K562 (cell line): ENCODE measurements around the gene RBMS3. TPM values are rescaled to one million over a fixed set of nuclear protein-coding genes. Genes with fewer than 3 reads are reported as not detected.

Experiments used
- ATAC-seq: fragments of 200-7000 bp; cut with Tn5 transposase; 3 replicates; pipeline ENCODE4 v1.9.1; 2020; ENCODE audit warnings: moderate library complexity
- BruUV-seq: library from RNA; stranded (reverse); fragments of 400-500 nt; replicated peaks from 2 replicates; lab custom pipeline; 2021; lab: Mats Ljungman, UMichigan
- CTCF ChIA-PET: fragments of 300-600 bp; formaldehyde crosslinking; extraction: SDS; loops from one replicate; lab custom pipeline; 2021; ENCODE audit warnings: low intra/inter-chr PET ratio; lab: Yijun Ruan, JAX
- POLR2A ChIA-PET: fragments of 300-600, 350-650 bp; sonication (Branson Sonifier 250); formaldehyde crosslinking; extraction: SDS; loops from one replicate; lab custom pipeline; 2021; ENCODE audit warnings: antibody characterized with exemption, inconsistent platforms; lab: Yijun Ruan, JAX
- DNase-seq, 4 experiments: peaks; one replicate each; pipeline versions ENCODE4 v3.0.0 to v3.0.0-alpha.2; 2011 to 2018; ENCODE audit warnings: low spot score in 3 of 4, mixed read lengths in 3 of 4; ENCODE audit errors: extremely low read depth in 1 of 4
- FAIRE-seq: peaks from 2 replicates; lab custom pipeline; 2011; peaks lifted over from hg19 to GRCh38; lab: Jason Lieb, UNC
- H2AFZ ChIP-seq: 2 replicates; pipeline ENCODE4 v1.6.0; 2011; ENCODE audit warnings: low read depth, low read length, control low read depth, inconsistent platforms
- H3K27ac ChIP-seq: fragments of 200-600 bp; 3 replicates; pipeline ENCODE4 v1.8.0; 2011; ENCODE audit warnings: low read depth, mild to moderate bottlenecking, control low read depth, inconsistent platforms, low read length, moderate library complexity, mixed read lengths; ENCODE audit errors: extremely low read depth
- H3K27me3 ChIP-seq, 2 experiments: fragments of 300-600 bp in 1 of 2; 2 replicates in 1 of 2; 3 replicates in 1 of 2; pipeline versions ENCODE4 v1.6.0 to v1.8.0; 2011; ENCODE audit warnings: inconsistent platforms in 2 of 2, low read length in 2 of 2, mild to moderate bottlenecking in 1 of 2, mixed read lengths in 1 of 2, moderate library complexity in 1 of 2; ENCODE audit not compliant: control insufficient read depth in 2 of 2, insufficient read depth in 2 of 2
- H3K36me3 ChIP-seq: fragments of 300-600 bp; 3 replicates; pipeline ENCODE4 v1.8.0; 2011; ENCODE audit warnings: mild to moderate bottlenecking, low read length, inconsistent platforms; ENCODE audit not compliant: control insufficient read depth, insufficient read depth
- H3K4me1 ChIP-seq, 2 experiments: fragments of 200-600 bp in 1 of 2; replicated peaks in 1 of 2; 2 replicates in 1 of 2; 3 replicates in 1 of 2; pipeline versions ENCODE4 v1.5.1 to v1.8.0; 2011; ENCODE audit warnings: inconsistent platforms in 2 of 2, low read length in 2 of 2, mild to moderate bottlenecking in 1 of 2, mixed read lengths in 1 of 2, moderate library complexity in 1 of 2; ENCODE audit not compliant: control insufficient read depth in 2 of 2, insufficient read depth in 2 of 2
- H3K4me2 ChIP-seq: 2 replicates; pipeline ENCODE4 v1.6.1; 2011; ENCODE audit warnings: low read length, control low read depth, inconsistent platforms, mixed read lengths; ENCODE audit not compliant: insufficient read depth
- H3K4me3 ChIP-seq: fragments of 200-600 bp; sonication (generic), shearing (Covaris generic); 2 replicates; pipeline ENCODE4 v1.5.1; 2016; ENCODE audit warnings: control low read depth, inconsistent platforms
- H3K79me2 ChIP-seq: fragments of 200-600 bp; 3 replicates; pipeline ENCODE4 v1.8.0; 2011; ENCODE audit warnings: low read length, inconsistent platforms; ENCODE audit not compliant: control insufficient read depth, insufficient read depth
- H3K9ac ChIP-seq, 2 experiments: 2 replicates each; pipeline versions ENCODE4 v1.6.0 to v1.6.1; 2011; ENCODE audit warnings: low read depth in 2 of 2, low read length in 2 of 2, control low read depth in 1 of 2, inconsistent platforms in 1 of 2, mild to moderate bottlenecking in 1 of 2, mixed read lengths in 1 of 2; ENCODE audit not compliant: insufficient read depth in 1 of 2
- H3K9me1 ChIP-seq: one replicate; pipeline ENCODE4 v1.6.0; 2011; ENCODE audit warnings: inconsistent platforms, mild to moderate bottlenecking, low read length, moderate library complexity; ENCODE audit not compliant: control insufficient read depth, insufficient read depth
- H3K9me3 ChIP-seq: replicated peaks from 2 replicates; pipeline ENCODE4 v1.5.1; 2011; ENCODE audit warnings: low read depth, low read length, inconsistent platforms; ENCODE audit not compliant: control insufficient read depth, insufficient read depth
- H4K20me1 ChIP-seq: replicated peaks from 2 replicates; pipeline ENCODE4 v1.6.1; 2011; ENCODE audit warnings: low read length, inconsistent platforms, mixed read lengths; ENCODE audit not compliant: control insufficient read depth, insufficient read depth
- ARHGAP35 ChIP-seq: fragments of 450-650 bp; IDR thresholded peaks from 2 replicates; pipeline ENCODE4 v1.6.1; 2018; ENCODE audit not compliant: partially characterized antibody
- BCL6 ChIP-seq: fragments of 250-450 bp; sonication (Bioruptor Pico); IDR thresholded peaks from 2 replicates; pipeline ENCODE4 v1.4.0; 2020
- CBX3 ChIP-seq, 2 experiments: IDR thresholded peaks; 1 replicate in 1 of 2; 2 replicates in 1 of 2; pipeline ENCODE4 v1.6.1; 2012; ENCODE audit warnings: inconsistent platforms in 2 of 2, low read length in 2 of 2, borderline replicate concordance in 1 of 2, control low read depth in 1 of 2
- E2F4 ChIP-seq: sonication (generic); formaldehyde crosslinking; IDR thresholded peaks from 2 replicates; pipeline ENCODE4 v1.8.0; 2022; ENCODE audit warnings: mild to moderate bottlenecking, low read depth, missing genetic modification reagents
- ESRRB ChIP-seq: fragments of 250-450 bp; sonication (Bioruptor Pico); IDR thresholded peaks from 2 replicates; pipeline ENCODE4 v1.5.0; 2020; ENCODE audit warnings: mild to moderate bottlenecking, moderate library complexity, borderline replicate concordance
- ETV5 ChIP-seq: sonication (generic); formaldehyde crosslinking; IDR thresholded peaks from 2 replicates; pipeline ENCODE4 v1.4.0; 2020; ENCODE audit warnings: low read depth, mild to moderate bottlenecking, missing genetic modification reagents
- GTF2E2 ChIP-seq: fragments of 200-800 bp; sonication (Bioruptor generic); IDR thresholded peaks from 2 replicates; pipeline ENCODE4 v1.6.1; 2016; ENCODE audit warnings: missing genetic modification characterization, missing compliant biosample characterization
- HDAC6 ChIP-seq: IDR thresholded peaks from 2 replicates; pipeline ENCODE4 v1.6.1; 2012; ENCODE audit warnings: low read depth, mild to moderate bottlenecking, control low read depth, inconsistent platforms, low read length, moderate library complexity
- HMBOX1 ChIP-seq: sonication (generic); IDR thresholded peaks from 2 replicates; pipeline ENCODE4 v1.6.1; 2016
- HOMEZ ChIP-seq: fragments of 250-450 bp; sonication (Bioruptor Pico); IDR thresholded peaks from 2 replicates; pipeline ENCODE4 v1.4.0; 2020; ENCODE audit warnings: mild to moderate bottlenecking, moderate library complexity
- NFYB ChIP-seq: IDR thresholded peaks from 2 replicates; pipeline ENCODE4 v1.6.1; 2011; ENCODE audit warnings: mild to moderate bottlenecking, moderate library complexity; ENCODE audit not compliant: insufficient read length; ENCODE audit errors: extremely low read depth
- NKRF ChIP-seq: fragments of 450-650 bp; IDR thresholded peaks from 2 replicates; pipeline ENCODE4 v1.6.1; 2016; ENCODE audit warnings: borderline replicate concordance
- SMARCA4 ChIP-seq: fragments of 450-650 bp; IDR thresholded peaks from 2 replicates; pipeline ENCODE4 v1.6.1; 2016
- SRSF3 ChIP-seq: fragments of 200-400 bp; formaldehyde crosslinking; IDR thresholded peaks from 2 replicates; pipeline ENCODE4 v1.6.1; 2016; ENCODE audit warnings: mild to moderate bottlenecking, low read length, moderate library complexity; ENCODE audit not compliant: insufficient read depth
- TRIM28 ChIP-seq: fragments of 450-650 bp; IDR thresholded peaks from 2 replicates; pipeline ENCODE4 v1.6.1; 2017
- U2AF2 ChIP-seq: fragments of 200-400 bp; formaldehyde crosslinking; optimal IDR thresholded peaks from 2 replicates; pipeline ENCODE3; 2017; ENCODE audit warnings: low read depth, mild to moderate bottlenecking, low read length
- XRCC5 ChIP-seq: fragments of 200-400 bp; formaldehyde crosslinking; IDR thresholded peaks from 2 replicates; pipeline ENCODE4 v1.6.1; 2017; ENCODE audit warnings: low read depth, mild to moderate bottlenecking, low read length
- ZNF184 ChIP-seq: sonication (generic); formaldehyde crosslinking; IDR thresholded peaks from 2 replicates; pipeline ENCODE4 v1.5.0; 2020; ENCODE audit warnings: missing genetic modification reagents
- ZNF830 ChIP-seq: fragments of 250-450 bp; sonication (Bioruptor Pico); IDR thresholded peaks from 2 replicates; pipeline ENCODE4 v1.5.0; 2021; ENCODE audit warnings: mild to moderate bottlenecking
- WGBS: fragments of 100-300 bp; shearing (Covaris generic); methylation state at CpG from one replicate; pipeline ENCODE4 v1.1.6; 2016; ENCODE audit warnings: low coverage, mixed read lengths; ENCODE audit not compliant: insufficient coverage; ENCODE audit errors: missing lambda C conversion rate; 5-methylcytosine and 5-hydroxymethylcytosine counted together
- in situ Hi-C: fragments of 300-500 bp; cut with MboI; formaldehyde crosslinking; loops from 4 replicates; pipeline ENCODE4 v1.15.0; 2018; ENCODE audit warnings: inconsistent platforms, mixed read lengths
- intact Hi-C: fragments of 100-400 bp; cut with micrococcal nuclease; formaldehyde crosslinking; loops from 2 replicates; pipeline ENCODE4 v1.14.2; 2022
- polyA plus RNA-seq, 8 experiments: library from polyadenylated mRNA; depleted of rRNA in 4 of 8; stranded (reverse) in 5 of 8; unstranded in 3 of 8; fragments of >200 nt; fragmentation: Nextera tagmentation in 2 of 8; fragmentation: Illumina TruSeq in 1 of 8; extraction: Ambion mirVana in 2 of 8; extraction: Trizol in 1 of 8; gene quantifications; 2 replicates each; pipeline versions ENCODE4 v1.2.1 to v1.2.3, GENCODE V29; 2011 to 2014; ENCODE audit warnings: inconsistent platforms in 1 of 8, missing spikeins in 1 of 8
- total RNA-seq, 7 experiments: library from RNA; depleted of rRNA in 6 of 7; stranded (reverse); fragments of >200 nt in 6 of 7; fragmentation: Illumina TruSeq in 2 of 7; extraction: Trizol in 2 of 7; gene quantifications; 2 replicates each; pipeline versions ENCODE4 v1.2.1 to v1.2.3, GENCODE V29; 2011 to 2021; ENCODE audit warnings: low replicate concordance in 1 of 7

The RBMS3 gene
- total and polyA plus RNA-seq, 9 of the 15 experiments (the other 6 are each of a cell fraction or from before 2014, with no cell fraction given): 0.20 TPM; not detected in 8

DNA sequence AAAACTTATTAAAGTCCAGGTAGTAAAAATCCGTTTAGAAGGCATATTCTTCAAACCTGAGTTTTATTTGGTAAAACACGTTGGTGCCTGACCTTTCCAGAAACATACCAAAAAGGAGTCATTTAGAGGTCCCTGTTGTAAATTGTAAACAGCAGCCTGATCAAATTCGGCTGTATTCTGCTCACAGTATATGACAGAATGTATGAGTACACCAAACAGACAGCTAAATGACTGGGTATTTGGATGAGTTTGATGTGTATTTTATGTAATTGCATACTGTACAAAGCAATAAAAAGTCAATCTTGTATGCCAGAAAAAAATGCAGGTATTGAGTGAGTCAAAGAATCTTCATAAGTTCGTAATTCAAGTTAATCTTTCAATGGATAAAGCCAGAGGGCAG lies 330.4 kb downstream of the RBMS3 start:
- no peak overlapping the region for H3K9ac ChIP-seq
- H3K4me1 ChIP-seq: no peaks in the 10 kb centered on the region
- H3K9me1 ChIP-seq: no peaks in the 10 kb centered on the region
- in situ Hi-C loops (no loop called here), intact Hi-C loops (no loop called here)
- no peaks in the 10 kb centered on the region for H3K36me3 ChIP-seq
- no peaks in the 10 kb centered on the region for H3K27me3 ChIP-seq
- no TSS peak for BruUV-seq
- POLR2A ChIA-PET: no interaction called here
- no peak overlapping the region for H3K27ac ChIP-seq
- H3K4me2 ChIP-seq: no peak overlapping the region
- H4K20me1 ChIP-seq: no peaks in the 10 kb centered on the region
- FAIRE-seq: no peak
- no peak for DNase-seq
- H3K9me3 ChIP-seq: no peaks in the 10 kb centered on the region
- no peak overlapping the region for H3K4me3 ChIP-seq
- WGBS: 0% methylated on average over 4 of the region's 4 CpGs
- H3K79me2 ChIP-seq: no peaks in the 10 kb centered on the region
- no peak for ATAC-seq
- H2AFZ ChIP-seq: no peak overlapping the region
- CTCF ChIA-PET: no interaction called here
- TF ChIP-seq HMBOX1 (no peak), HOMEZ (CRISPR knock-in tag) (no peak), NKRF (no peak), SRSF3 (no peak), ARHGAP35 (no peak), BCL6 (no peak), ZNF830 (no peak), GTF2E2 (no peak), ESRRB (CRISPR knock-in tag) (no peak), E2F4 (CRISPR knock-in tag) (no peak), HDAC6 (no peak), ETV5 (CRISPR knock-in tag) (no peak), ZNF184 (CRISPR knock-in tag) (no peak), CBX3 (IDR thresholded peaks at IDR 0.05; ENCODE audit: borderline replicate concordance in 1 of 2, low read length in 2 of 2) (no peak), SMARCA4 (no peak), U2AF2 (no peak), TRIM28 (no peak), XRCC5 (no peak), NFYB (no peak)
